Nephron (organoid): ENCODE measurements around the gene HIPK1.
A peak's percentile ranks its signal among the peaks of the same experiment; 100 is the strongest.

ENCODE experiments used
- H3K27ac Mint-ChIP-seq, 3 experiments: 2 replicates each; pipeline ENCODE4 v1.8.0; 2020; ENCODE audit warnings: mixed read lengths in 3 of 3, mild to moderate bottlenecking in 2 of 3, moderate library complexity in 1 of 3
- H3K27me3 Mint-ChIP-seq: 2 replicates; pipeline ENCODE4 v1.8.0; 2021; ENCODE audit warnings: low read depth, mild to moderate bottlenecking, moderate library complexity, mixed read lengths
- H3K36me3 Mint-ChIP-seq: 2 replicates; pipeline ENCODE4 v1.8.0; 2020; ENCODE audit warnings: low read depth, mixed read lengths
- H3K4me1 Mint-ChIP-seq: 2 replicates; pipeline ENCODE4 v1.8.0; 2020; ENCODE audit warnings: mixed read lengths
- H3K4me3 Mint-ChIP-seq, 3 experiments: 2 replicates each; pipeline ENCODE4 v1.8.0; 2020; ENCODE audit warnings: mild to moderate bottlenecking in 3 of 3, mixed read lengths in 3 of 3, moderate library complexity in 2 of 3
- H3K9me3 Mint-ChIP-seq: 2 replicates; pipeline ENCODE4 v1.8.0; 2020; ENCODE audit warnings: mixed read lengths
- TF ChIP-seq, protein P1 (sequence below), 3 experiments: fragments of 200-600 bp; sonication (generic); IDR thresholded peaks; one replicate each; pipeline ENCODE4 v1.5.0; 2021; ENCODE audit warnings: antibody characterized with exemption in 3 of 3; ENCODE audit not compliant: unreplicated experiment in 3 of 3

Gene HIPK1

GRCh38 chr1:113899111-113899510, 30.0 kb upstream of the HIPK1 start:
- Mint-ChIP-seq H3K4me1 (peaks cover 9% of the 10 kb centered on the region), H3K4me3 (no peak overlapping the region), H3K27ac (no peak overlapping the region), H3K9me3 (no peaks in the 10 kb centered on the region), H3K36me3 (peaks cover 50% of the 10 kb centered on the region), H3K27me3 (no peaks in the 10 kb centered on the region)
- TF ChIP-seq, protein P1, sequence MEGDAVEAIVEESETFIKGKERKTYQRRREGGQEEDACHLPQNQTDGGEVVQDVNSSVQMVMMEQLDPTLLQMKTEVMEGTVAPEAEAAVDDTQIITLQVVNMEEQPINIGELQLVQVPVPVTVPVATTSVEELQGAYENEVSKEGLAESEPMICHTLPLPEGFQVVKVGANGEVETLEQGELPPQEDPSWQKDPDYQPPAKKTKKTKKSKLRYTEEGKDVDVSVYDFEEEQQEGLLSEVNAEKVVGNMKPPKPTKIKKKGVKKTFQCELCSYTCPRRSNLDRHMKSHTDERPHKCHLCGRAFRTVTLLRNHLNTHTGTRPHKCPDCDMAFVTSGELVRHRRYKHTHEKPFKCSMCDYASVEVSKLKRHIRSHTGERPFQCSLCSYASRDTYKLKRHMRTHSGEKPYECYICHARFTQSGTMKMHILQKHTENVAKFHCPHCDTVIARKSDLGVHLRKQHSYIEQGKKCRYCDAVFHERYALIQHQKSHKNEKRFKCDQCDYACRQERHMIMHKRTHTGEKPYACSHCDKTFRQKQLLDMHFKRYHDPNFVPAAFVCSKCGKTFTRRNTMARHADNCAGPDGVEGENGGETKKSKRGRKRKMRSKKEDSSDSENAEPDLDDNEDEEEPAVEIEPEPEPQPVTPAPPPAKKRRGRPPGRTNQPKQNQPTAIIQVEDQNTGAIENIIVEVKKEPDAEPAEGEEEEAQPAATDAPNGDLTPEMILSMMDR (IDR thresholded peaks at IDR 0.05; ENCODE audit: unreplicated experiment in 3 of 3): no peak

DNA sequence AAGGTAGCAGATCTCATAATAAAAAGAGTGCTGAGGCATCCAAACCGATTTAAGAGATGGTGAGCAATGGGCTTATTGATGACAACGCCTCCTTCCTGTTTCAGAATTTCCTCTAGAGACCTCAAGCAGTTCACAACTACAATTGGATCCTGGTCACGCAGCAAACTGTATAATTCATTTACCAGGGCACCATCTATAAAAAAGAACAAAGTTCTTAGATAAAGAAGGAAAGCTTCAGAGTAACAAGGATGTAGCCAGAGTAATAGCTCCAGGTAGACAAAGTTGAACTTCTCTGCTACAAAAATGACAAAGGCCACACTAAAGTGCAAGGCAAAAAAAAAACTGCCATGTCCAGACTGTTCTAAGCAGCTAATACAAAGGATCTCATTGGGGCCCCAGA, 27.9 kb upstream of the HIPK1 start:
- Mint-ChIP-seq H3K27ac (no peak overlapping the region), H3K36me3 (peaks cover 39% of the 10 kb centered on the region), H3K27me3 (no peaks in the 10 kb centered on the region), H3K4me1 (peaks cover 11% of the 10 kb centered on the region), H3K9me3 (no peaks in the 10 kb centered on the region), H3K4me3 (no peak overlapping the region)
- TF ChIP-seq, protein P1 (IDR thresholded peaks at IDR 0.05; ENCODE audit: unreplicated experiment in 3 of 3): no peak

- peak overlapping the region; percentile 88 to 92 (median 91) for H3K4me3 Mint-ChIP-seq
- peaks cover 22% of the 10 kb centered on the region for H3K36me3 Mint-ChIP-seq
- TF ChIP-seq, protein P1 (IDR thresholded peaks at IDR 0.05; ENCODE audit: unreplicated experiment in 3 of 3): no peak
- H3K27me3 Mint-ChIP-seq: no peaks in the 10 kb centered on the region
- H3K9me3 Mint-ChIP-seq: no peaks in the 10 kb centered on the region
- H3K27ac Mint-ChIP-seq: peak overlapping the region; percentile 85 to 96 (median 94)
- H3K4me1 Mint-ChIP-seq: peaks cover 11% of the 10 kb centered on the region
Observed at GRCh38 chr1:113903501-113904292, 25.4 kb upstream of the HIPK1 start.

GRCh38 chr1:113904293-113904673, 24.8 kb upstream of the HIPK1 start:
- Mint-ChIP-seq H3K4me3 (peak overlapping the region; percentile 88 to 92 (median 91)), H3K9me3 (no peaks in the 10 kb centered on the region), H3K4me1 (peaks cover 11% of the 10 kb centered on the region), H3K27me3 (no peaks in the 10 kb centered on the region), H3K27ac (peak overlapping the region; percentile 85 to 96 (median 94)), H3K36me3 (peaks cover 18% of the 10 kb centered on the region)
- TF ChIP-seq, protein P1 (IDR thresholded peaks at IDR 0.05; ENCODE audit: unreplicated experiment in 3 of 3): no peak

DNA sequence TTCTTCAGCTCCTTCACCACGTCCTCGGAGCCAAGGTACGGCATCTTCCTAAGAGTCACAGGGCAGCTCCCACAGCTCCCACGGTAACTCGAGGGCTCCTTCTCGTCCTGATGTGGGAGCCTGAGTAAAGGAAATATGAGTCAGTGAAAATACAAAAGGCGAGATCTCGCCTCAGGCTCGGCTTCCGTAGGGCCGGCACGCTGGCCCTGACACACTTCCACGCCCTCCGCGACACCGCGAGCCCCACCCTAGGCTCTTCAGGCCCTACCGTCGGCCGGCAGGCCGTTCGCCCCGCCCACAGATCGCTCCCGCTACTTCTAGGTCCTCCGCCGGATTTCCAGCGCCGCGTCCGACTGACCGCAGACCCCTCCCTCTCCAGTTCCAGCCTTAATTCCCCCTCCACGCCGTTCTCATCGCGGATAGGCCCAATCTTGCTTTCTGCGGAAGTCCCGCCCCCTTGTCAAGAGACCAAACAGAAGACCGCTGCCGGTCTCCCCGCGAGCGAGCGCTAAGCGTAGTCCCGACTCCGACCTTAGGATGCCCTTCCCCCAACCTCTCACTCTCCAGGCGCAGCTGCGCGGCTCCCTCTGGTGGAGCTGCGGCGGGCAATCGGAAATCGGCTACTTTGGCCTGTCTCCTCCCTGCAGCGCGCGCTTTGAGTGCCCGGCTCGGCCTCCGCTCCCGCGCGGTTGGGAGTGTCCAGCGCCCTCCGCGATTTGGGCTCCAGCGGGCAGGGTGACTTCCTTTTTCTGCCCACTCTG, 24.3 kb upstream of the HIPK1 start, which contains the start of the genes AP4B1 and DCLRE1B:
Gene AP4B1, minus strand, starts transcription at position 126 of the 761 bp plus-strand sequence. Its CDS starts 82 bp downstream, at position 44.
Gene DCLRE1B, plus strand, starts transcription at position 653 of the 761 bp plus-strand sequence. CDS start 261 bp downstream, outside the sequence.
- TF ChIP-seq, protein P1 (IDR thresholded peaks at IDR 0.05; ENCODE audit: unreplicated experiment in 3 of 3): peak; percentile 18 to 52 (median 29)
- peaks cover 14% of the 10 kb centered on the region for H3K36me3 Mint-ChIP-seq

More for the DNA sequence above, 24.3 kb upstream of the HIPK1 start, which contains the start of the genes AP4B1 and DCLRE1B:
- Mint-ChIP-seq H3K9me3 (no peaks in the 10 kb centered on the region), H3K4me1 (peaks cover 11% of the 10 kb centered on the region), H3K27ac (peak within 1 kb of the TSS; percentile 85 to 96 (median 94)), H3K27me3 (no peaks in the 10 kb centered on the region), H3K4me3 (peak within 1 kb of the TSS; percentile 88 to 92 (median 91))
